Loucy (cell line): Measurements from ENCODE around the gene YBX2.

ENCODE experiments used
- H2AFZ ChIP-seq: fragments of 200-600 bp; sonication (generic); 2 replicates; pipeline ENCODE4 v1.6.0; 2016; ENCODE audit warnings: antibody characterized with exemption, mild to moderate bottlenecking, low read length, moderate library complexity
- H3F3A ChIP-seq: fragments of 200-600 bp; 2 replicates; pipeline ENCODE4 v1.6.0; 2016; ENCODE audit warnings: antibody characterized with exemption, low read depth, mild to moderate bottlenecking
- H3K27me3 ChIP-seq: fragments of 200-600 bp; sonication (generic); 2 replicates; pipeline ENCODE4 v1.6.1; 2014; ENCODE audit warnings: low read length, mild to moderate bottlenecking; ENCODE audit not compliant: insufficient read depth, poor library complexity, severe bottlenecking
- H3K36me3 ChIP-seq: fragments of 200-600 bp; sonication (generic); 2 replicates; pipeline ENCODE4 v1.6.1; 2016; ENCODE audit warnings: low read length; ENCODE audit not compliant: insufficient read depth
- H3K4me1 ChIP-seq: fragments of 200-600 bp; sonication (generic); 2 replicates; pipeline ENCODE4 v1.5.1; 2014; ENCODE audit warnings: low read length, mild to moderate bottlenecking; ENCODE audit not compliant: insufficient read depth, poor library complexity, severe bottlenecking
- H3K4me2 ChIP-seq: fragments of 200-600 bp; sonication (generic); 2 replicates; pipeline ENCODE4 v1.6.0; 2014; ENCODE audit warnings: antibody characterized with exemption, low read length, low read depth, mild to moderate bottlenecking; ENCODE audit not compliant: poor library complexity, severe bottlenecking
- H3K4me3 ChIP-seq: fragments of 200-600 bp; sonication (generic); 2 replicates; pipeline ENCODE4 v1.5.1; 2014; ENCODE audit warnings: low read length, mild to moderate bottlenecking, mixed read lengths; ENCODE audit not compliant: poor library complexity, severe bottlenecking
- H3K79me2 ChIP-seq: fragments of 200-600 bp; sonication (generic); 2 replicates; pipeline ENCODE4 v1.6.1; 2014; ENCODE audit warnings: low read length; ENCODE audit not compliant: insufficient read depth
- H3K9ac ChIP-seq: fragments of 200-600 bp; sonication (generic); 2 replicates; pipeline ENCODE4 v1.6.0; 2014; ENCODE audit warnings: mild to moderate bottlenecking, low read depth, low read length, moderate library complexity; ENCODE audit not compliant: poor library complexity, severe bottlenecking
- H3K9me2 ChIP-seq: fragments of 200-600 bp; sonication (generic); replicated peaks from 2 replicates; pipeline ENCODE4 v1.6.1; 2016; ENCODE audit warnings: low read depth, low read length, mixed read lengths
- H3K9me3 ChIP-seq: fragments of 200-600 bp; sonication (generic); 2 replicates; pipeline ENCODE4 v1.6.1; 2014; ENCODE audit warnings: mild to moderate bottlenecking, antibody characterized with exemption, low read length, low read depth; ENCODE audit not compliant: insufficient read depth
- H4K20me1 ChIP-seq: fragments of 200-600 bp; sonication (generic); 2 replicates; pipeline ENCODE4 v1.6.0; 2014; ENCODE audit warnings: antibody characterized with exemption, low read length, mild to moderate bottlenecking; ENCODE audit not compliant: insufficient read depth, poor library complexity, severe bottlenecking
- EZH2phosphoT487 ChIP-seq: fragments of 200-600 bp; IDR thresholded peaks from 2 replicates; pipeline ENCODE4 v1.6.1; 2018; ENCODE audit warnings: antibody characterized with exemption, mild to moderate bottlenecking, moderate library complexity, borderline replicate concordance
- TF ChIP-seq, protein P1 (sequence below): fragments of 200-600 bp; sonication (generic); conservative IDR thresholded peaks from 2 replicates; pipeline ENCODE4 v1.5.1; 2014; ENCODE audit warnings: mild to moderate bottlenecking, antibody characterized with exemption, low read length

The YBX2 gene

DNA sequence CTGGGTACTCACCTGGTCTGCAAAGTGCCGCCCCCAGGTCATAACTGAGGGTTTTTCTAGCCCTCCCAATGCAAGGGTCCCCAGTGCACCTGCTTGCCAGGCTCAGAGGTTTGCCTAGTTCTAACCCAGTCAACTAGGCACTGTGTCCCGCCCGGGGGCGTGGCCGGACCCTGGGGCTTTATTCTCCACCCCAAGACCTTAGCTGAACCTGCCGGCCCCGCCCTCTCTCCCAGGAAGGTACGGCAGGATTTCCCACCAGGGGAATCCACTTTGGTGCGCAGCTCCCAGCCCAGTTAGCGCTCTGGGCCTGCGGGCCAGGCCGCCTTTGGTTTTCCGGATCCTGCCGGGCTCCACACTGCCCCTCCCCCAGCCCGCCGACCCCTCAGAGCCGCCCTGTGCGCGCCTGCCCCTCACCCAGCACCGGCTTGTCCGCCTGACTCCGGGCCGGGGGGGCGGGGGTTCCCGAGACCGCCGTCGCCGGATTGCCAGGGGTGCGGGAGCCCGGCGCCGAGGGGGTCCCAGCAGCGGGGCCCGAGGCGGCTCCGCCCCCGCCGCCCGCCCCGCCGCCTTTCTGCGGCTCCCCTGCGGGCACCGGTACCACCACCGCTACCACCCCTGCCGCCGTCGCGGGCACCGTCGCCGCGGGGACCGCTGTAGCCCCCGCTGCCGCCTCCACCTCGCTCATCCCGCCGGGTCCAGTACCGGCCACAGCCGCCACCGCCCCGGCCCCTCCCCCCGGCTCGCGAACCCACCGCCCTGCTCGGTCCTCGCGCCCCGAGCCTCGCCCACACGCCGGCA lies 424 bp downstream of the YBX2 start:
- Histone ChIP-seq H3K4me1 (peaks cover 7% of the 10 kb centered on the region), H2AFZ (no peak overlapping the region), H3K4me2 (no peak overlapping the region), H4K20me1 (no peaks in the 10 kb centered on the region), H3K9ac (no peak overlapping the region), H3F3A (no peaks in the 10 kb centered on the region), H3K27me3 (no peaks in the 10 kb centered on the region), H3K36me3 (no peaks in the 10 kb centered on the region), H3K9me2 (no peaks in the 10 kb centered on the region), H3K79me2 (no peaks in the 10 kb centered on the region), H3K4me3 (no peak overlapping the region), H3K9me3 (no peaks in the 10 kb centered on the region)
- TF ChIP-seq, protein P1, sequence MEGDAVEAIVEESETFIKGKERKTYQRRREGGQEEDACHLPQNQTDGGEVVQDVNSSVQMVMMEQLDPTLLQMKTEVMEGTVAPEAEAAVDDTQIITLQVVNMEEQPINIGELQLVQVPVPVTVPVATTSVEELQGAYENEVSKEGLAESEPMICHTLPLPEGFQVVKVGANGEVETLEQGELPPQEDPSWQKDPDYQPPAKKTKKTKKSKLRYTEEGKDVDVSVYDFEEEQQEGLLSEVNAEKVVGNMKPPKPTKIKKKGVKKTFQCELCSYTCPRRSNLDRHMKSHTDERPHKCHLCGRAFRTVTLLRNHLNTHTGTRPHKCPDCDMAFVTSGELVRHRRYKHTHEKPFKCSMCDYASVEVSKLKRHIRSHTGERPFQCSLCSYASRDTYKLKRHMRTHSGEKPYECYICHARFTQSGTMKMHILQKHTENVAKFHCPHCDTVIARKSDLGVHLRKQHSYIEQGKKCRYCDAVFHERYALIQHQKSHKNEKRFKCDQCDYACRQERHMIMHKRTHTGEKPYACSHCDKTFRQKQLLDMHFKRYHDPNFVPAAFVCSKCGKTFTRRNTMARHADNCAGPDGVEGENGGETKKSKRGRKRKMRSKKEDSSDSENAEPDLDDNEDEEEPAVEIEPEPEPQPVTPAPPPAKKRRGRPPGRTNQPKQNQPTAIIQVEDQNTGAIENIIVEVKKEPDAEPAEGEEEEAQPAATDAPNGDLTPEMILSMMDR: no peak
- TF ChIP-seq EZH2phosphoT487: no peak

DNA sequence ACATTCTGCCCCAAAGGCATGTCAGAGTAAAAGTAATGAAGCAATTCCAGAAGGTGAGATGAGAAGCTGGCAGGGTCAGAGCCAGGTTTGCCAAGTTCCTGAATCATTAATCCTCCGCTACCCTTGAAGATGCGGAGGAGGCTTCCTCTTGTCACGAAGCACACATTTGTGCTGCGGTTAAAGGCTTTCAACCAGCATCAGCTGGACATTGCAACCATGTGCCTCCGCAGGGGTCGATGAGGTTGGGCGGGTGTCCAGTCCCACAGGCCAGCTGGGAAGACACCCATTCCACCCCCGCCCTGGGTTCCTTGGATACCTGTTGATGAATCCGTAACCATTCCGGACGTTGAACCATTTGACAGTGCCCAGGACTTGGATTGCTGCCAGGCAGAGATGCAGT lies 1.3 kb downstream of the YBX2 start:
- Histone ChIP-seq H3K4me1 (peaks cover 7% of the 10 kb centered on the region), H4K20me1 (no peaks in the 10 kb centered on the region), H3K4me3 (no peak overlapping the region), H3K9ac (no peak overlapping the region), H3K9me2 (no peaks in the 10 kb centered on the region), H3K9me3 (no peaks in the 10 kb centered on the region), H2AFZ (no peak overlapping the region), H3K27me3 (no peaks in the 10 kb centered on the region), H3K4me2 (no peak overlapping the region), H3K36me3 (no peaks in the 10 kb centered on the region), H3K79me2 (no peaks in the 10 kb centered on the region), H3F3A (no peaks in the 10 kb centered on the region)
- TF ChIP-seq EZH2phosphoT487: no peak
- TF ChIP-seq, protein P1: no peak

DNA sequence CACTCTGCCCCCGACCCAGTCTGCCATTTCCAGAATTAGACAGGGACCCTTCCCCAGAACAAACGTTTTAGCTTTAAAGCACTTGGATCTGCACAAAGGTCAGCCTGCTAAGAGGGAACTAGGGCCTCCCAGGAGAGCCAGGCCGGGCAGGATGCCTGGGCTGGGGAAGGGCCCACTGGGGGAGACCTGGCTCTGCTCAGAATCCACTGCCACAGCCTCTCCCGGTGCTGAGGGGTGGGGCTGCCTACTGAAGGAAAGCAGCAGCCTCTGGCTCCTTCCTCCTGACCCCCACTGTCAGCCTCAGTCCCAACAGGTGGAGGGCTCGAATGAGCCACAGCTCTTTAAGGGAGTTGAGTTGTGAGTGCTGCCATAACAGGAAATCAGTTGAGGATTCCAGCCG lies 1.7 kb downstream of the YBX2 start:
- H4K20me1 ChIP-seq: no peaks in the 10 kb centered on the region
- no peaks in the 10 kb centered on the region for H3K79me2 ChIP-seq
- H3K9ac ChIP-seq: no peak overlapping the region
- no peaks in the 10 kb centered on the region for H3K36me3 ChIP-seq
- no peak overlapping the region for H2AFZ ChIP-seq
- TF ChIP-seq, protein P1: no peak
- TF ChIP-seq EZH2phosphoT487: no peak
- no peaks in the 10 kb centered on the region for H3K27me3 ChIP-seq
- peaks cover 7% of the 10 kb centered on the region for H3K4me1 ChIP-seq
- no peaks in the 10 kb centered on the region for H3K9me3 ChIP-seq
- no peak overlapping the region for H3K4me3 ChIP-seq
- no peak overlapping the region for H3K4me2 ChIP-seq
- H3F3A ChIP-seq: no peaks in the 10 kb centered on the region
- H3K9me2 ChIP-seq: no peaks in the 10 kb centered on the region
